Keratinocyte (primary cell): ENCODE data around the gene SSTR5. TPM values are rescaled to one million over a fixed set of nuclear protein-coding genes. Genes with fewer than 3 reads are reported as not detected.

Experiments used
- DNase-seq: peaks from one replicate; pipeline ENCODE4 v3.0.0-alpha.2; 2011; ENCODE audit warnings: low read depth, missing footprints, low spot score
- FAIRE-seq: peaks from 2 replicates; lab custom pipeline; 2011; peaks lifted over from hg19 to GRCh38; lab: Jason Lieb, UNC
- H2AFZ ChIP-seq: 2 replicates; pipeline ENCODE4 v1.6.0; 2012; ENCODE audit warnings: low read length, control low read depth, inconsistent platforms; ENCODE audit not compliant: control insufficient read depth
- H3K27ac ChIP-seq: 2 replicates; pipeline ENCODE4 v1.5.1; 2011; ENCODE audit warnings: low read length; ENCODE audit not compliant: control insufficient read depth, insufficient read depth
- H3K27me3 ChIP-seq: 3 replicates; pipeline ENCODE4 v1.6.0; 2011; ENCODE audit warnings: low read length; ENCODE audit not compliant: control insufficient read depth, insufficient read depth; ENCODE audit errors: extremely low read depth
- H3K36me3 ChIP-seq, 2 experiments: 2 replicates in 1 of 2; 3 replicates in 1 of 2; pipeline ENCODE4 v1.5.1; 2011; ENCODE audit warnings: low read length in 2 of 2, mild to moderate bottlenecking in 1 of 2; ENCODE audit not compliant: control insufficient read depth in 2 of 2, insufficient read depth in 2 of 2; ENCODE audit errors: extremely low read depth in 1 of 2
- H3K4me1 ChIP-seq: 3 replicates; pipeline ENCODE4 v1.5.1; 2011; ENCODE audit warnings: low read length; ENCODE audit not compliant: control insufficient read depth, insufficient read depth; ENCODE audit errors: extremely low read depth
- H3K4me2 ChIP-seq: 3 replicates; pipeline ENCODE4 v1.6.0; 2011; ENCODE audit warnings: low read depth, low read length; ENCODE audit not compliant: control insufficient read depth, insufficient read depth; ENCODE audit errors: extremely low read depth
- H3K4me3 ChIP-seq, 3 experiments: fragments of 200-600 bp in 1 of 3; sonication (generic) in 1 of 3; 2 replicates in 2 of 3; 3 replicates in 1 of 3; pipeline ENCODE4 v1.5.1; 2011 to 2016; ENCODE audit warnings: low read length in 3 of 3, mild to moderate bottlenecking in 3 of 3, control low read depth in 2 of 3, inconsistent platforms in 1 of 3, low read depth in 1 of 3, mixed read lengths in 1 of 3, mixed run types in 1 of 3, moderate library complexity in 1 of 3; ENCODE audit not compliant: control insufficient read depth in 2 of 3, insufficient read depth in 2 of 3; ENCODE audit errors: extremely low read depth in 1 of 3
- H3K79me2 ChIP-seq: 2 replicates; pipeline ENCODE4 v1.6.0; 2012; ENCODE audit warnings: low read length; ENCODE audit not compliant: control insufficient read depth, insufficient read depth
- H3K9ac ChIP-seq: 3 replicates; pipeline ENCODE4 v1.6.0; 2011; ENCODE audit warnings: low read length; ENCODE audit not compliant: control insufficient read depth, insufficient read depth; ENCODE audit errors: extremely low read depth
- H3K9me1 ChIP-seq: 3 replicates; pipeline ENCODE4 v1.6.0; 2011; ENCODE audit warnings: low read length; ENCODE audit not compliant: control insufficient read depth, insufficient read depth; ENCODE audit errors: extremely low read depth
- H3K9me3 ChIP-seq: 2 replicates; pipeline ENCODE4 v1.5.1; 2012; ENCODE audit warnings: low read depth, low read length; ENCODE audit not compliant: control insufficient read depth
- H4K20me1 ChIP-seq: 3 replicates; pipeline ENCODE4 v1.6.0; 2011; ENCODE audit warnings: low read length; ENCODE audit not compliant: control insufficient read depth, insufficient read depth; ENCODE audit errors: extremely low read depth
- CTCF ChIP-seq, 3 experiments: IDR thresholded peaks in 1 of 3; conservative IDR thresholded peaks in 1 of 3; optimal IDR thresholded peaks in 1 of 3; 2 replicates in 2 of 3; 3 replicates in 1 of 3; pipeline versions ENCODE3 to v1.5.1; 2011; ENCODE audit warnings: low read length in 3 of 3, mild to moderate bottlenecking in 3 of 3, moderate library complexity in 2 of 3, control low read depth in 1 of 3, inconsistent platforms in 1 of 3; ENCODE audit not compliant: insufficient read depth in 2 of 3; ENCODE audit errors: extremely low read depth in 1 of 3
- EZH2 ChIP-seq: IDR thresholded peaks from one replicate; pipeline ENCODE4 v1.6.1; 2012; ENCODE audit warnings: inconsistent platforms, mild to moderate bottlenecking, low read length, moderate library complexity
- dilution Hi-C: fragments of 300-500 bp; cut with MboI; formaldehyde crosslinking; loops from one replicate; pipeline ENCODE4 v1.7.0; 2020; ENCODE audit warnings: low sequenced_read_pairs; ENCODE audit not compliant: extremely low pct_ligation_motif_present
- polyA plus RNA-seq, 5 experiments: library from polyadenylated mRNA; depleted of rRNA in 3 of 5; stranded (reverse) in 3 of 5; stranded (forward) in 1 of 5; unstranded in 1 of 5; fragments of >200 nt; gene quantifications; 1 replicate in 1 of 5; 2 replicates in 3 of 5; 3 replicates in 1 of 5; pipeline versions ENCODE4 v1.2.1 to v1.2.3, GENCODE V29; 2011 to 2012; ENCODE audit warnings: missing spikeins in 2 of 5, low read depth in 1 of 5, low replicate concordance in 1 of 5

SSTR5 gene
- polyA plus RNA-seq, 1 donor (not counting 4 experiments of a cell fraction or from before 2014, with no cell fraction given): not detected

DNA sequence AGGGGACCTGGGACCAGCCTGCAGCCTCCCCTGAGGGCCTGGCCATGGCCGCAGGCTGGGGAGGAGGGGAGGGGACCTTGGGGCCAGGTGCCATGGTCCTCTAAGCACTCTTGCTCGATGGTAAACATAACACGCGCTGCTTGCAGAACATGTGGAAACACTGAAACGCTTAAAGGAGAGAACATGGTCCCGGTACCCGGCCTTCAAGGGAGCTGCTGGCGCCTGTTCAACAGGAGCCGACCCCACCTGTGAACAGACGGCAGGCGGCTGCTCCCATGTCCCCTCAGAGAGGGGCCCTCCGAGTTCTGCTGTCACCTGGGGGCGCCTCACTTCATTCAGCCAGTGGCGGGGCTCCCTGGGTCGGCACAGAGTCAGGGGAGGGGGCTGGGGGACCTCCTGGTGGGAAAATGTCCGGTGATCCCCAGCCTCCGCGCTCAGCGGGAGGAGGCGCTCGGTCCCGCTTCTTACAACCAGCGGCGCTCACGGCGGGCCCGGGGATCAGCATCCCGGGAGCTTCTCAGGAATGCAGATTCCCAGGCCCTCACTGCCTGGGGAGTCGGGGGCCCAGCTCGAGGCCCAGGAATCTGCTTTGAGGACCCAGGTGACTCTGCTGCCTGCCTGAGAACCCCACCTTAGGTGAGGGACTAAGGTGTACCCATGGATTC lies 854 bp upstream of the SSTR5 start:
- no peak overlapping the region for H3K9ac ChIP-seq
- no peak for FAIRE-seq
- no peak overlapping the region for H3K4me2 ChIP-seq
- dilution Hi-C loops: no loop called here
- peaks cover 40% of the 10 kb centered on the region for H3K27me3 ChIP-seq
- H3K9me3 ChIP-seq: no peaks in the 10 kb centered on the region
- no peaks in the 10 kb centered on the region for H4K20me1 ChIP-seq
- DNase-seq: no peak
- no peaks in the 10 kb centered on the region for H3K9me1 ChIP-seq
- H2AFZ ChIP-seq: no peak overlapping the region
- no peak overlapping the region for H3K27ac ChIP-seq
- no peaks in the 10 kb centered on the region for H3K36me3 ChIP-seq
- H3K4me3 ChIP-seq: no peak overlapping the region
- H3K4me1 ChIP-seq: no peaks in the 10 kb centered on the region
- no peak for TF ChIP-seq CTCF (optimal IDR thresholded peaks at IDR 0.05 in 1 of 3, IDR thresholded peaks at IDR 0.05 in 1 of 3, conservative IDR thresholded peaks at IDR 0.05 in 1 of 3; ENCODE audit: extremely low read depth in 1 of 3, insufficient read depth in 2 of 3, low read length in 3 of 3)
- TF ChIP-seq EZH2: no peak
- H3K79me2 ChIP-seq: no peaks in the 10 kb centered on the region

DNA sequence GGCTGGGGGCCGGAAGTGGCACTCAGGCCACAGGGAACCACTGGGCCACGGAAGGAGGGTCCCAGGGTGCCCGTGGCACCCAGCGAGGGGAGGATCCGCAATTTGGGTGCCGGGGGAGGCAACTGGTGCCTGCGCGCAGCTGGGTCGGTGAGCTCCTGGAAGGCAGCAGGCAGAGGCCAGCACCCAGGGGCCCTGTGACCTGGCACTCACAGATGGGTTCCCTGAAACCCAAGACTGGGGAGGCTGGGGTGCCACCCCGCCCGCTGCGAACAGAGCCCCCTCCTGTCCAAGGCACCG lies 663 bp downstream of the SSTR5 start:
- DNase-seq (no peak), FAIRE-seq (no peak)
- Histone ChIP-seq H3K9ac (no peak overlapping the region), H3K36me3 (no peaks in the 10 kb centered on the region), H3K27ac (no peak overlapping the region), H3K27me3 (peaks cover 39% of the 10 kb centered on the region), H2AFZ (no peak overlapping the region), H3K4me3 (no peak overlapping the region), H3K4me1 (no peaks in the 10 kb centered on the region), H3K9me1 (no peaks in the 10 kb centered on the region), H3K4me2 (no peak overlapping the region), H3K9me3 (no peaks in the 10 kb centered on the region), H3K79me2 (no peaks in the 10 kb centered on the region), H4K20me1 (no peaks in the 10 kb centered on the region)
- dilution Hi-C loops: no loop called here
- TF ChIP-seq EZH2 (no peak), CTCF (optimal IDR thresholded peaks at IDR 0.05 in 1 of 3, IDR thresholded peaks at IDR 0.05 in 1 of 3, conservative IDR thresholded peaks at IDR 0.05 in 1 of 3; ENCODE audit: extremely low read depth in 1 of 3, insufficient read depth in 2 of 3, low read length in 3 of 3) (no peak)
